ENCODE results near the gene NFE2L1. TPM values are rescaled to one million over a fixed set of nuclear protein-coding genes. Genes with fewer than 3 reads are reported as not detected.

The NFE2L1 gene
- total and polyA plus RNA-seq, 2 of the 8 experiments (the other 6 are each of a cell fraction or from before 2014, with no cell fraction given): 140 to 143 TPM

DNA sequence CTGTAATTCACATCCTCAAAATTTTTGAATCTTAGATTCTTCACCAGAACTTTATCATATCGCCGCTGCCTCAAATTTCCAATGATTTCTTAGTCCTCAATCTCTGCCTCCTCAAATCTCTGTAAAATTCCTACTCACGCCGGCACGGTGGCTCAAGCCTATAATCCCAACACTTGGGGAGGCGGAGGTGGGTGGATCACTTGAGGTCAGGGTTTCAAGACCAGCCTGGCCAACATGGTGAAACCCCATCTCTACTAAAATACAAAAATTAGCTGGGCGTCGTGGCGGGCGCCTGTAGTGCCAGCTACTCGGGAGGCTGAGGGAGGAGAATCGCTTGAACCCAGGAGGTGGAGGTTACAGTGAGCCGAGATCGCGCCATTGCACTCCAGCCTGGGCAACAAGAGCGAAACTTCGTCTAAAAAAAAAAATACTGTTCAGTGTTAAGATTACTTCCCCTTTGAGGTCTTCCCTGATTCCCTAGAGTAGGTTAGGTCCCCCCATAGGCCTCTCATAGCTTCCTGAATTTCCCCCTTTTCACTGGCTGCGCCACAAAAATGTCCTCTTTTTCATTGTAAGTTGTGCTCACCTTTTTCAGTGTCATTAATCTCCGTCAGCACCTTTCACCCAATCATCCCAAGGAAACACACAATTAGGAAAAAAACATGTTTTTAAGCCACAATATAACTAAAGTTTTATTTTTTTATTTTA lies 54.0 kb downstream of the NFE2L1 start:
- peaks cover 3 to 8% of the 10 kb centered on the region in 2 experiments for H4K20me1 ChIP-seq (replicated peaks in 1 of 2; ENCODE audit: control insufficient read depth in 1 of 2, insufficient read depth in 2 of 2, low read length in 2 of 2)
- no peak overlapping the region for H2BK15ac ChIP-seq (ENCODE audit: low read length)
- H3K27me3 ChIP-seq (replicated peaks in 1 of 4; ENCODE audit: control insufficient read depth in 3 of 4, extremely low read depth in 1 of 4, insufficient read depth in 3 of 4, low read length in 3 of 4): no peaks in the 10 kb centered on the region
- no peak overlapping the region for H3K18ac ChIP-seq (ENCODE audit: extremely low read depth, low read length)
- no peak overlapping the region for H3K23ac ChIP-seq (ENCODE audit: insufficient read length)
- no peak overlapping the region for H3K27ac ChIP-seq (ENCODE audit: low read depth, low read length)
- peaks cover 0 to 3% (median 0%) of the 10 kb centered on the region in 4 experiments; a peak in 2 of 7 replicates for H3K4me1 ChIP-seq (replicated peaks in 1 of 4; ENCODE audit: control insufficient read depth in 3 of 4, insufficient read depth in 4 of 4, low read length in 3 of 4)
- no peak overlapping the region for H3K4ac ChIP-seq (replicated peaks; ENCODE audit: insufficient read length, low read depth, low read length)
- no peak overlapping the region for H4K5ac ChIP-seq (ENCODE audit: insufficient read length, low read depth, low read length)
- H3K4me3 ChIP-seq (ENCODE audit: extremely low read depth in 1 of 4, insufficient read depth in 2 of 4, low read depth in 3 of 4, low read length in 4 of 4): peak overlapping the region in 2 of 4 experiments; percentile 87 to 94; a peak in 4 of 8 replicates
- no peak overlapping the region for H3K9ac ChIP-seq (replicated peaks in 1 of 4; ENCODE audit: extremely low read depth in 1 of 4, low read depth in 3 of 4, low read length in 3 of 4)
- no peak overlapping the region for H4K91ac ChIP-seq (replicated peaks; ENCODE audit: insufficient read length, low read length)
- H3K4me2 ChIP-seq (ENCODE audit: insufficient read depth in 1 of 2, low read depth in 2 of 2, low read length in 2 of 2): peak overlapping the region; percentile 67 to 84; a peak in 3 of 4 replicates
- H4K8ac ChIP-seq (ENCODE audit: extremely low read depth, insufficient read depth, low read length): no peak overlapping the region; the same call in 1 of the 2 replicates
- 86% methylated on average over 19 of the region's 19 CpGs; no CpG with 5 or more reads in 1 of the 2 experiments for WGBS, 2 experiments (ENCODE audit: extremely low coverage in 1 of 2, insufficient coverage in 1 of 2, insufficient read length in 1 of 2, insufficient replicate concordance in 2 of 2, low coverage in 1 of 2, low lambda C conversion rate in 2 of 2, missing lambda C conversion rate in 1 of 2)
- H3K79me2 ChIP-seq (ENCODE audit: control insufficient read depth in 1 of 2, insufficient read depth in 2 of 2, low read length in 2 of 2): peaks cover 14 to 33% of the 10 kb centered on the region in 2 experiments
- H2AFZ ChIP-seq (ENCODE audit: low read length): no peak overlapping the region
- H3K79me1 ChIP-seq (ENCODE audit: low read depth, low read length): peaks cover 5% of the 10 kb centered on the region
- no peak overlapping the region for H2BK120ac ChIP-seq (replicated peaks; ENCODE audit: low read depth, low read length)
- H3K36me3 ChIP-seq (ENCODE audit: control insufficient read depth in 2 of 4, insufficient read depth in 4 of 4, low read length in 3 of 4): peaks cover 0 to 3% (median 0%) of the 10 kb centered on the region in 4 experiments; a peak in 1 of 8 replicates
- H3K23me2 ChIP-seq (ENCODE audit: low read depth, low read length): peaks cover 10% of the 10 kb centered on the region
- CTCF ChIA-PET (ENCODE audit: partially characterized antibody): interaction anchor here (1.2 to 7.7 kb wide), 5 partner anchors 22 to 84 kb away, joined by 3 to 58 read pairs (median 5); no protein-coding TSS in a partner anchor
- H3K14ac ChIP-seq (ENCODE audit: insufficient read length): no peak overlapping the region
- H2AK5ac ChIP-seq (ENCODE audit: low read depth, low read length): no peak overlapping the region
- H3K56ac ChIP-seq (replicated peaks; ENCODE audit: insufficient read length, low read depth, low read length): no peak overlapping the region
- DNase-seq (ENCODE audit: low read depth in 1 of 2, low spot score in 2 of 2) (no peak), FAIRE-seq (no peak)
- TF ChIP-seq ASH2L (IDR thresholded peaks at IDR 0.05; ENCODE audit: low read length) (no peak), SP2 (IDR thresholded peaks at IDR 0.05; ENCODE audit: low read length) (no peak)
- TF ChIP-seq, protein P1, sequence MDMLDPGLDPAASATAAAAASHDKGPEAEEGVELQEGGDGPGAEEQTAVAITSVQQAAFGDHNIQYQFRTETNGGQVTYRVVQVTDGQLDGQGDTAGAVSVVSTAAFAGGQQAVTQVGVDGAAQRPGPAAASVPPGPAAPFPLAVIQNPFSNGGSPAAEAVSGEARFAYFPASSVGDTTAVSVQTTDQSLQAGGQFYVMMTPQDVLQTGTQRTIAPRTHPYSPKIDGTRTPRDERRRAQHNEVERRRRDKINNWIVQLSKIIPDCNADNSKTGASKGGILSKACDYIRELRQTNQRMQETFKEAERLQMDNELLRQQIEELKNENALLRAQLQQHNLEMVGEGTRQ (IDR thresholded peaks at IDR 0.05; ENCODE audit: low read length): no peak
- POLR2A ChIA-PET (ENCODE audit: partially characterized antibody): interaction anchor here (0.6 to 10.9 kb wide), 7 partner anchors 9 to 70 kb away, joined by 3 to 112 read pairs (median 4); partner anchors contain the start of gene NFE2L1
- H2BK5ac ChIP-seq (ENCODE audit: low read depth, low read length): no peak overlapping the region
- H2BK20ac ChIP-seq (ENCODE audit: low read length): no peak overlapping the region
- no peak overlapping the region for H2BK12ac ChIP-seq (ENCODE audit: low read depth, low read length)
- H3K9me3 ChIP-seq (ENCODE audit: insufficient read depth in 2 of 2, low read depth in 1 of 2, low read length in 1 of 2): no peaks in the 10 kb centered on the region

Measured in H1 (cell line).